ENCODE results near the gene CCDC85B.

DNA sequence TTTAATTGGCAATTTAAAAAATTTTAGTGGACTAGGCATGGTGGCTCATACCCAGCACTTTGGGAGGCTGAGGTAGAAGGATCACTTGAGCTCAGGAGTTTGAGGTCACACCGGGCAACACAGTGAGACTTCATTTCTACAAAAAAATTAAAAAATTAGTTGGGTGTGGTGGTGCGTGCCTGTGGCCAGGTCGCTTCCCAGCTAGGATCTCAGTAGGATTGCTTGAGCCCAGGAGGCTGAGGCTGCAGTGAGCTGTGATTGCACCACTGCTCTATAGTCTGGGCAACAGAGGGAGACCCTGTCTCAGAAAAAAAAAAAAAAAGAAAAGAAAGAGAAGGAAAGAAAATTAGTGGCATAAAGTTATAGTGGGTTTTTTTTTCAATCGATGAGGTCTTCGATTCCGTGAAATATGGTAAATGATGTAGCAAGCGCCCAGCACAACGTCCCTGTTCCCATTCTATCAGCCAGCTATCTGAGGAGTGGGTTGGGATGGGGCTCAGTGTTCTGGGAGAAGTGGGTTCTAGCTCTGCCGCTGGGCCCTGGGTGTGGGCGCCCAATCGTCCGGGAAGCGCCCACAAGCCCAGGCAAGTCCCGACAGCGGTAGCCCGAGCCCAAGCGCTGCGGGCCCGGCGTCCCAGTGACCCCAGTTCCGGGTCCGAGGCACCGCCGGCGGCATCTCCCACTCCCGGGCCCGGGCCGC is 8.3 kb downstream of the CCDC85B start:
- TF ChIP-seq GABPA (IDR thresholded peaks at IDR 0.05; ENCODE audit: borderline replicate concordance, insufficient read depth, low read length): no peak
- no peak for TF ChIP-seq YY1 (IDR thresholded peaks at IDR 0.05; ENCODE audit: low read depth, low read length)
- TF ChIP-seq, protein P1, sequence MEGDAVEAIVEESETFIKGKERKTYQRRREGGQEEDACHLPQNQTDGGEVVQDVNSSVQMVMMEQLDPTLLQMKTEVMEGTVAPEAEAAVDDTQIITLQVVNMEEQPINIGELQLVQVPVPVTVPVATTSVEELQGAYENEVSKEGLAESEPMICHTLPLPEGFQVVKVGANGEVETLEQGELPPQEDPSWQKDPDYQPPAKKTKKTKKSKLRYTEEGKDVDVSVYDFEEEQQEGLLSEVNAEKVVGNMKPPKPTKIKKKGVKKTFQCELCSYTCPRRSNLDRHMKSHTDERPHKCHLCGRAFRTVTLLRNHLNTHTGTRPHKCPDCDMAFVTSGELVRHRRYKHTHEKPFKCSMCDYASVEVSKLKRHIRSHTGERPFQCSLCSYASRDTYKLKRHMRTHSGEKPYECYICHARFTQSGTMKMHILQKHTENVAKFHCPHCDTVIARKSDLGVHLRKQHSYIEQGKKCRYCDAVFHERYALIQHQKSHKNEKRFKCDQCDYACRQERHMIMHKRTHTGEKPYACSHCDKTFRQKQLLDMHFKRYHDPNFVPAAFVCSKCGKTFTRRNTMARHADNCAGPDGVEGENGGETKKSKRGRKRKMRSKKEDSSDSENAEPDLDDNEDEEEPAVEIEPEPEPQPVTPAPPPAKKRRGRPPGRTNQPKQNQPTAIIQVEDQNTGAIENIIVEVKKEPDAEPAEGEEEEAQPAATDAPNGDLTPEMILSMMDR (IDR thresholded peaks at IDR 0.05; ENCODE audit: control extremely low read depth in 1 of 3, insufficient read depth in 1 of 3, low read depth in 1 of 3, low read length in 3 of 3): no peak
- TF ChIP-seq EZH2 (IDR thresholded peaks at IDR 0.05; ENCODE audit: low read depth, low read length, severe bottlenecking): no peak
- TF ChIP-seq HDAC2 (IDR thresholded peaks at IDR 0.05; ENCODE audit: borderline replicate concordance in 1 of 2, low read depth in 2 of 2, low read length in 2 of 2): no peak
- no peak for TF ChIP-seq POLR2A (IDR thresholded peaks at IDR 0.05; ENCODE audit: control extremely low read depth in 1 of 2, low read depth in 2 of 2, low read length in 2 of 2)
- TF ChIP-seq SUZ12 (IDR thresholded peaks at IDR 0.05; ENCODE audit: low read length): no peak; the same call in 1 of the 2 replicates
- TF ChIP-seq, protein P2, sequence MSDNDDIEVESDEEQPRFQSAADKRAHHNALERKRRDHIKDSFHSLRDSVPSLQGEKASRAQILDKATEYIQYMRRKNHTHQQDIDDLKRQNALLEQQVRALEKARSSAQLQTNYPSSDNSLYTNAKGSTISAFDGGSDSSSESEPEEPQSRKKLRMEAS (IDR thresholded peaks at IDR 0.05): no peak

Data from H1 (cell line).